ENCODE measurements around the gene TTC9C. TPM values are rescaled to one million over a fixed set of nuclear protein-coding genes. Genes with fewer than 3 reads are reported as not detected.

Gene TTC9C
- total and polyA plus RNA-seq, 2 of the 8 experiments (the other 6 are each of a cell fraction or from before 2014, with no cell fraction given) = 25.4 to 34.1 TPM

- TF ChIP-seq CTCF (IDR thresholded peaks at IDR 0.05; ENCODE audit: control extremely low read depth in 1 of 3, insufficient read depth in 1 of 3, low read depth in 1 of 3, low read length in 3 of 3) = no peak
- no peak for TF ChIP-seq BACH1 (IDR thresholded peaks at IDR 0.05; ENCODE audit: low read length)
- peak; percentile 52 for TF ChIP-seq PHF8 (conservative IDR thresholded peaks at IDR 0.05; ENCODE audit: low read depth, low read length)
- TF ChIP-seq NANOG (IDR thresholded peaks at IDR 0.05; ENCODE audit: insufficient read depth, low read depth, low read length, poor library complexity, severe bottlenecking) = no peak
- TF ChIP-seq SP4 (IDR thresholded peaks at IDR 0.05; ENCODE audit: low read length) = peak; percentile 16; the same call in 1 of the 2 replicates
- peak; percentile 2; the same call in 1 of the 2 replicates for TF ChIP-seq SP2 (IDR thresholded peaks at IDR 0.05; ENCODE audit: low read length)
- no peak for TF ChIP-seq HDAC6 (IDR thresholded peaks at IDR 0.05; ENCODE audit: low read depth, low read length)
- TF ChIP-seq JUND (IDR thresholded peaks at IDR 0.05; ENCODE audit: low read length) = no peak
- peak; percentile 10; the same call in 1 of the 2 replicates for TF ChIP-seq RBBP5 (IDR thresholded peaks at IDR 0.05; ENCODE audit: borderline replicate concordance, low read depth, low read length)
- TF ChIP-seq USF2 (IDR thresholded peaks at IDR 0.05; ENCODE audit: low read length) = no peak
- TF ChIP-seq SIN3A (conservative IDR thresholded peaks at IDR 0.05 in 1 of 2, IDR thresholded peaks at IDR 0.05 in 1 of 2; ENCODE audit: low read depth in 1 of 2, low read length in 2 of 2) = peak; percentile 55 to 57; a peak in 1 of 4 replicates
- peak; percentile 61 for TF ChIP-seq TBP (IDR thresholded peaks at IDR 0.05; ENCODE audit: low read depth, low read length)
- no peak for TF ChIP-seq SIX5 (IDR thresholded peaks at IDR 0.05; ENCODE audit: low read depth, low read length)
- no peak for TF ChIP-seq ZNF274 (IDR thresholded peaks at IDR 0.05; ENCODE audit: borderline replicate concordance, extremely low read depth, low read length)
- TF ChIP-seq CBX8 (IDR thresholded peaks at IDR 0.05; ENCODE audit: borderline replicate concordance, low read depth, low read length) = no peak
Observed at GRCh38 chr11:62728171-62728988, at the start of gene TTC9C (continued).

Data from H1 (cell line).